Measurements from ENCODE around the gene SLC2A9. TPM values are rescaled to one million over a fixed set of nuclear protein-coding genes. Genes with fewer than 3 reads are reported as not detected.
"Not testable (repeated sequence)": the region's sequence is repeated elsewhere in the genome, so short reads cannot be mapped to it uniquely, and the experiment has no call there.

Gene SLC2A9
- total RNA-seq, 2 donors from 2014 or later = 9.8 to 15.3 TPM

GRCh38 chr4:9901257-9901656 lies 120.0 kb downstream of the SLC2A9 start:
- 88% methylated on average over 3 of the region's 3 CpGs for WGBS
- no peak overlapping the region for H3K4me3 ChIP-seq
- no peaks in the 10 kb centered on the region for H3K4me1 ChIP-seq (replicated peaks)
- H3K9me3 ChIP-seq = no peaks in the 10 kb centered on the region
- intact Hi-C loops (cut with DNase I) = no loop called here
- no peaks in the 10 kb centered on the region for H3K27me3 ChIP-seq (replicated peaks; ENCODE audit: insufficient read depth)
- TF ChIP-seq CTCF (IDR thresholded peaks at IDR 0.05) = no peak
- TF ChIP-seq POLR2AphosphoS5 (IDR thresholded peaks at IDR 0.05) = no peak
- TF ChIP-seq POLR2A (IDR thresholded peaks at IDR 0.05) = no peak
- H3K36me3 ChIP-seq = no peaks in the 10 kb centered on the region
- no peak overlapping the region for H3K27ac ChIP-seq
- no peak for DNase-seq (ENCODE audit: low spot score)

- H3K36me3 ChIP-seq; DNase-seq (ENCODE audit: low spot score); H3K27ac ChIP-seq; H3K4me1 ChIP-seq (replicated peaks); intact Hi-C loops (cut with DNase I); H3K27me3 ChIP-seq (replicated peaks; ENCODE audit: insufficient read depth); H3K4me3 ChIP-seq; H3K9me3 ChIP-seq: not testable (repeated sequence)
- 63% methylated on average over 4 of the region's 4 CpGs for whole genome bisulfite sequencing
These were observed 120.7 kb downstream of the SLC2A9 start for GRCh38 chr4:9900633-9901032.

GRCh38 chr4:9899306-9900055 lies 121.8 kb downstream of the SLC2A9 start:
- H3K4me1 ChIP-seq (replicated peaks) = no peaks in the 10 kb centered on the region
- intact Hi-C loops (cut with DNase I) = no loop called here
- DNase-seq (ENCODE audit: low spot score) = no peak
- no peak overlapping the region for H3K4me3 ChIP-seq
- H3K27me3 ChIP-seq (replicated peaks; ENCODE audit: insufficient read depth) = no peaks in the 10 kb centered on the region
- no peaks in the 10 kb centered on the region for H3K9me3 ChIP-seq
- 54% methylated on average over 5 of the region's 5 CpGs for WGBS
- TF ChIP-seq CTCF (IDR thresholded peaks at IDR 0.05) (no peak), POLR2AphosphoS5 (IDR thresholded peaks at IDR 0.05) (no peak), POLR2A (IDR thresholded peaks at IDR 0.05) (no peak)
- no peak overlapping the region for H3K27ac ChIP-seq
- H3K36me3 ChIP-seq = no peaks in the 10 kb centered on the region

- no peaks in the 10 kb centered on the region for H3K27me3 ChIP-seq (replicated peaks; ENCODE audit: insufficient read depth)
- intact Hi-C loops (cut with DNase I) = no loop called here
- H3K9me3 ChIP-seq = no peaks in the 10 kb centered on the region
- TF ChIP-seq POLR2AphosphoS5 (IDR thresholded peaks at IDR 0.05) = no peak
- no peak for TF ChIP-seq CTCF (IDR thresholded peaks at IDR 0.05)
- no peak for TF ChIP-seq POLR2A (IDR thresholded peaks at IDR 0.05)
- no peak overlapping the region for H3K27ac ChIP-seq
- no peak overlapping the region for H3K4me3 ChIP-seq
- DNase-seq (ENCODE audit: low spot score) = no peak
- no peaks in the 10 kb centered on the region for H3K36me3 ChIP-seq
- WGBS = 58% methylated on average over 9 of the region's 9 CpGs
- H3K4me1 ChIP-seq (replicated peaks) = no peaks in the 10 kb centered on the region
These were observed 122.5 kb downstream of the SLC2A9 start for GRCh38 chr4:9898596-9899305.

- no peaks in the 10 kb centered on the region for H3K27me3 ChIP-seq (replicated peaks; ENCODE audit: insufficient read depth)
- DNase-seq (ENCODE audit: low spot score) = no peak
- intact Hi-C loops (cut with DNase I) = no loop called here
These were observed 126.0 kb downstream of the SLC2A9 start for GRCh38 chr4:9895333-9895705.

More at GRCh38 chr4:9895333-9895705, 126.0 kb downstream of the SLC2A9 start:
- Histone ChIP-seq H3K36me3 (no peaks in the 10 kb centered on the region), H3K9me3 (no peaks in the 10 kb centered on the region), H3K27ac (no peak overlapping the region), H3K4me1 (replicated peaks) (no peaks in the 10 kb centered on the region), H3K4me3 (no peak overlapping the region)
- no peak for TF ChIP-seq POLR2AphosphoS5 (IDR thresholded peaks at IDR 0.05)
- TF ChIP-seq POLR2A (IDR thresholded peaks at IDR 0.05) = no peak
- TF ChIP-seq CTCF (IDR thresholded peaks at IDR 0.05) = no peak
- whole genome bisulfite sequencing = 64% methylated on average over 4 of the region's 4 CpGs
